Measurements from ENCODE around the gene MPP3.
A peak's percentile ranks its signal among the peaks of the same experiment; 100 is the strongest.

The MPP3 gene

GRCh38 chr17:43877451-43878155 lies 44.7 kb upstream of the MPP3 start:
- no peak for TF ChIP-seq CTCF (IDR thresholded peaks at IDR 0.05)
- H3K27ac ChIP-seq: no peak overlapping the region
- DNase-seq (ENCODE audit: low spot score): peak; percentile 68
- H3K4me3 ChIP-seq: no peak overlapping the region

GRCh38 chr17:43877031-43877430 lies 44.1 kb upstream of the MPP3 start:
- H3K4me3 ChIP-seq: no peak overlapping the region
- TF ChIP-seq CTCF (IDR thresholded peaks at IDR 0.05): no peak
- no peak overlapping the region for H3K27ac ChIP-seq
- peak; percentile 43 for DNase-seq (ENCODE audit: low spot score)

- no peak for DNase-seq (ENCODE audit: low spot score)
- Histone ChIP-seq H3K27ac (no peak overlapping the region), H3K4me3 (no peak overlapping the region)
- TF ChIP-seq CTCF (IDR thresholded peaks at IDR 0.05): no peak
These were observed 42.7 kb upstream of the MPP3 start for GRCh38 chr17:43875476-43876147.

- no peak for TF ChIP-seq CTCF (IDR thresholded peaks at IDR 0.05)
- H3K27ac ChIP-seq: no peak overlapping the region
These were observed 41.3 kb upstream of the MPP3 start for GRCh38 chr17:43874293-43874692.

GRCh38 chr17:43873815-43874214 lies 40.9 kb upstream of the MPP3 start:
- Histone ChIP-seq H3K4me3 (no peak overlapping the region), H3K27ac (no peak overlapping the region)
- TF ChIP-seq CTCF (IDR thresholded peaks at IDR 0.05): no peak
- no peak for DNase-seq (ENCODE audit: low spot score)

More at GRCh38 chr17:43874293-43874692, 41.3 kb upstream of the MPP3 start:
- DNase-seq (ENCODE audit: low spot score): no peak
- no peak overlapping the region for H3K4me3 ChIP-seq

GRCh38 chr17:43873091-43873490 lies 40.1 kb upstream of the MPP3 start:
- no peak overlapping the region for H3K27ac ChIP-seq
- no peak for DNase-seq (ENCODE audit: low spot score)
- no peak for TF ChIP-seq CTCF (IDR thresholded peaks at IDR 0.05)
- H3K4me3 ChIP-seq: no peak overlapping the region

Measured in coronary artery (tissue), 2 donors.